ENCODE results near the gene LTC4S.

The LTC4S gene

GRCh38 chr5:179778591-179778990 lies 15.2 kb upstream of the LTC4S start:
- no peak overlapping the region for H3K4me3 ChIP-seq (ENCODE audit: low read length)
- H3F3A ChIP-seq (ENCODE audit: insufficient read depth, low read length), result no peaks in the 10 kb centered on the region
- H3K9ac ChIP-seq (ENCODE audit: low read length), result no peak overlapping the region
- no peak overlapping the region for H2AFZ ChIP-seq (ENCODE audit: low read length)
- no peaks in the 10 kb centered on the region for H3K4me1 ChIP-seq (ENCODE audit: low read length)
- H3K4me2 ChIP-seq (ENCODE audit: low read depth, low read length), result no peak overlapping the region
- H4K20me1 ChIP-seq (ENCODE audit: insufficient read depth, low read length), result no peaks in the 10 kb centered on the region
- no peaks in the 10 kb centered on the region for H3K36me3 ChIP-seq (replicated peaks; ENCODE audit: insufficient read depth, low read length)
- no peaks in the 10 kb centered on the region for H3K9me3 ChIP-seq (replicated peaks; ENCODE audit: insufficient read depth, low read length)
- DNase-seq, result no peak
- no peak for TF ChIP-seq EZH2 (optimal IDR thresholded peaks at IDR 0.05; ENCODE audit: low read depth, low read length)
- no peak for TF ChIP-seq EZH2phosphoT487 (IDR thresholded peaks at IDR 0.05; ENCODE audit: low read length)
- TF ChIP-seq CTCF (IDR thresholded peaks at IDR 0.05; ENCODE audit: low read length), result no peak
- H3K27me3 ChIP-seq (replicated peaks; ENCODE audit: insufficient read depth, low read length), result no peaks in the 10 kb centered on the region
- H3K9me2 ChIP-seq (replicated peaks; ENCODE audit: insufficient read depth, low read length), result no peaks in the 10 kb centered on the region
- H3K79me2 ChIP-seq (ENCODE audit: low read length), result no peaks in the 10 kb centered on the region
- H3K27ac ChIP-seq (ENCODE audit: low read length), result no peak overlapping the region

DNA sequence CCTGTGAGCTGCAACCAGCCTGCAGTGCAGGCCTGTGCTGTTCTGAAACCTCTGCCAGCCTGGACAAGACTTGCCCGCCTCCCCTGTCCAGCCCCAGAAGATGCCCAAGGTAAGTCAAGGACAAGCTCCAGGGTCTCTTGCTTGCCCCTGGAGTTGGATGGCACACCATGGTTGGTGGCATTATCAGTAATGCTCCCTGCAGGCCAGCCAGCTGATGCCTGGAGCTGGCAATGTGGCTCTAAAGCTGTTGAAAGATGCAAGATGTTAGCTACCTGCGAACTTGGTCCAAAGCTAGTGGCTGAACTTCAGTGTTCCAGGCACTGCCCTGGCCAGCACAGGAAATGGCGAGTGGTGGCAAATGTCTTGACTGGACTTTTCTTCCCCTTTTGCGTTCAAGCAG lies 14.0 kb upstream of the LTC4S start:
- Histone ChIP-seq H3K27ac (ENCODE audit: low read length) (no peak overlapping the region), H2AFZ (ENCODE audit: low read length) (no peak overlapping the region), H3K9me3 (replicated peaks; ENCODE audit: insufficient read depth, low read length) (no peaks in the 10 kb centered on the region), H3K36me3 (replicated peaks; ENCODE audit: insufficient read depth, low read length) (no peaks in the 10 kb centered on the region), H3K4me2 (ENCODE audit: low read depth, low read length) (no peak overlapping the region), H3K9me2 (replicated peaks; ENCODE audit: insufficient read depth, low read length) (no peaks in the 10 kb centered on the region), H4K20me1 (ENCODE audit: insufficient read depth, low read length) (no peaks in the 10 kb centered on the region), H3K4me1 (ENCODE audit: low read length) (no peaks in the 10 kb centered on the region), H3K9ac (ENCODE audit: low read length) (no peak overlapping the region), H3K27me3 (replicated peaks; ENCODE audit: insufficient read depth, low read length) (no peaks in the 10 kb centered on the region), H3K79me2 (ENCODE audit: low read length) (no peaks in the 10 kb centered on the region), H3F3A (ENCODE audit: insufficient read depth, low read length) (no peaks in the 10 kb centered on the region), H3K4me3 (ENCODE audit: low read length) (no peak overlapping the region)
- DNase-seq, result no peak
- TF ChIP-seq EZH2phosphoT487 (IDR thresholded peaks at IDR 0.05; ENCODE audit: low read length), result no peak
- no peak for TF ChIP-seq CTCF (IDR thresholded peaks at IDR 0.05; ENCODE audit: low read length)
- TF ChIP-seq EZH2 (optimal IDR thresholded peaks at IDR 0.05; ENCODE audit: low read depth, low read length), result no peak

DNA sequence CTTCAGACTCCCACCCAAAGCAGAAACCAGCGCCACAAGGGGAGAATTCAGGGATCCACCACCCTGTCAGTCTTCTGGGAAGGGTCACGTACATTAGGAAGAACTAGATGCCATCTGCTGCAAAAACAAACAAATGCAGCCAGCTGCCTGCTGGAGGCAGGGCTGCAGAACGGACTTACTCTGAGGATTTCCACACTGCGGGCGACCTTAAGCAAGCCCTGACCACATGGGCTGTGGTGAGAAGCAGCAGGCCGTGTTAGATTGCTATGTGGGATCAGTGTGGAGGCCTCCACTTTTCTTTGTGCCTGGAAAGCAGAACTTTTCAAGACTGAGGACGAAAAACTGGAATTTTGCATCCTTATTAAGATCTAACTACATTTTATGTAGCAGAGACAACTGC lies 13.4 kb upstream of the LTC4S start:
- DNase-seq, result no peak
- Histone ChIP-seq H3K9me2 (replicated peaks; ENCODE audit: insufficient read depth, low read length) (no peaks in the 10 kb centered on the region), H3F3A (ENCODE audit: insufficient read depth, low read length) (no peaks in the 10 kb centered on the region), H3K4me2 (ENCODE audit: low read depth, low read length) (no peak overlapping the region), H3K27ac (ENCODE audit: low read length) (no peak overlapping the region), H3K9me3 (replicated peaks; ENCODE audit: insufficient read depth, low read length) (no peaks in the 10 kb centered on the region), H3K36me3 (replicated peaks; ENCODE audit: insufficient read depth, low read length) (no peaks in the 10 kb centered on the region), H3K4me1 (ENCODE audit: low read length) (no peaks in the 10 kb centered on the region), H3K9ac (ENCODE audit: low read length) (no peak overlapping the region), H3K79me2 (ENCODE audit: low read length) (no peaks in the 10 kb centered on the region), H3K27me3 (replicated peaks; ENCODE audit: insufficient read depth, low read length) (no peaks in the 10 kb centered on the region), H2AFZ (ENCODE audit: low read length) (no peak overlapping the region), H3K4me3 (ENCODE audit: low read length) (no peak overlapping the region), H4K20me1 (ENCODE audit: insufficient read depth, low read length) (no peaks in the 10 kb centered on the region)
- TF ChIP-seq EZH2phosphoT487 (IDR thresholded peaks at IDR 0.05; ENCODE audit: low read length) (no peak), EZH2 (optimal IDR thresholded peaks at IDR 0.05; ENCODE audit: low read depth, low read length) (no peak), CTCF (IDR thresholded peaks at IDR 0.05; ENCODE audit: low read length) (no peak)

Measured in MM.1S (cell line).